NCI-H1092 treated with DMSO at 0.1 percent for 48 hours (cell line): ENCODE results near the gene CASTOR1.

Source experiments
- DNase-seq: peaks from one replicate; lab custom pipeline; 2025; lab: John Stamatoyannopoulos, UW

The CASTOR1 gene

GRCh38 chr22:30284172-30284571 lies 5.1 kb downstream of the CASTOR1 start:
- no peak for DNase-seq

- no peak for DNase-seq
Measured at GRCh38 chr22:30283342-30283741, 6.0 kb downstream of the CASTOR1 start.

DNA sequence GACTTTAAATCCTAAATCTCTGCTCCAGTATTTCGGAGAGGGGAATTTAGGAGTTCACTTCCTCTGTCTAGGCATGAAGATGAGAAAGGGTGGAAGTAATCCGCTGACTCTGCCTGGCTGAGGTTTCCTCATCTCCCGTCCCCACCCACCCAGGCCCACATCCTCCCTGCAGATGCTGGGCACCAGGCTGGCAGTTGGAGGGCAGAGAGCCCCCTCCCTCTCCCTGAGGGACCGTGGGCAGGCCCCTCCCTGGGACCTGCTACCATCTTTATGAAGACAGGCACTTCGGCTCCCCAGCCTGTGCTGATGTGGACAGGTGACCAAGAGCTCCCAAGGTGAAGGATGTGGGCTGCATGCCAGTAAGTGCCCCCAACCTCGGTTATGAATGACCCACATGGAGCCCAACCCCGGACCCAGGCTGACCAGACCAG lies 6.7 kb downstream of the CASTOR1 start:
- DNase-seq, result no peak

- DNase-seq, result no peak
Measured at GRCh38 chr22:30280505-30280904, 8.8 kb downstream of the CASTOR1 start.

DNA sequence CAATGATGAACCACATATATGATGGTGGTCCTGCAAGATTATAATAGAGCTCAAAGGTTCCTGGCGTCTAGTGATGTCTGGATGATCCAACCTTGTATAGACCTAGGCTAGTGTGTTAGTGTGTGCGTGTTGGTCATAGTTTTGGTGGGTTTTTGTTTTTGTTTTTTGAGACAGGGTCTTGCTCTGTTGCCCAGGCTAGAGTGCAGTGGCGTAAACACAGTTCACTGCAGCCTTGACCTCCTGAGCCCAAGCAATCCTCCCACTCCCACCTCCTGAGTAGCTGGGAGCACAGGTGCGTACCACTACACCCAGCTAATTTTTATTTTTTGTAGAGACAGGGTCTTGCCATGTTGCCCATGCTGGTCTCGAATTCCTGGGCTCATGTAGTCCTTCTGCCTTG lies 9.4 kb downstream of the CASTOR1 start:
- DNase-seq, result no peak

DNA sequence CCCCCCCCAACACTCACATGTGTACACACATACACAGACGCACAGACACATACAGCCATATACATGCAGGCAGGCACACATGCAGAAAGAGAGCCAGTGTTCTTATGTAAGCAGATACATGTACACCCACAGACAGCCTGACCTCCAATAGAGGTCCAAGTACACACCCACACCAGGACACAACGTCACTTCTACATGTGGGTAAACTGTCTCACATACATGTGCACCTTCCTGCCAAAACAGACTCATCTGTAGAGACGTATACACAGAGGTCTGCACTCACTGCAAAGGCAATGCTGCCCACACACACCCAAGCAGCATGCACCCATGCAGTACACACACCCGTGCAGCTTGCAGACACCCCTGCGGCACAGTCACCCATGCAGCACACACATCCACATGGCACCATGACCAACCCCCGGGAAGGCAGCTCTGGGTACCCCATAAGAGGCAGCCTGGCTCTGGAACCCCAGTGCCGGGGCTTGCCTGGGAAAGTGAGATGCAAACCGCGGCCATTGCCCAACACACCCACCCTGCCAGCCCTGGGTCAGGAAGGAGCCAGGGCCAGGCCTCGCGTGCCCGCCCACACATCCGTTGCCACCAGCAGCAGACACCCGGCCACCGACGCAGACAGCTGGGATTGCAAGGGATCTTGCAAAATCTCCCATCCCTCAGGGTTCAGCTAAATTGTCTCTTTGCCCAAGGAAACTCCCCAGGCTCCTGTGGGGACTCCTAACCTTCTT lies 10.1 kb downstream of the CASTOR1 start:
- no peak for DNase-seq

GRCh38 chr22:30277547-30278344 lies 11.6 kb downstream of the CASTOR1 start:
- DNase-seq, result no peak

GRCh38 chr22:30276039-30276438 lies 13.3 kb downstream of the CASTOR1 start:
- no peak for DNase-seq

DNA sequence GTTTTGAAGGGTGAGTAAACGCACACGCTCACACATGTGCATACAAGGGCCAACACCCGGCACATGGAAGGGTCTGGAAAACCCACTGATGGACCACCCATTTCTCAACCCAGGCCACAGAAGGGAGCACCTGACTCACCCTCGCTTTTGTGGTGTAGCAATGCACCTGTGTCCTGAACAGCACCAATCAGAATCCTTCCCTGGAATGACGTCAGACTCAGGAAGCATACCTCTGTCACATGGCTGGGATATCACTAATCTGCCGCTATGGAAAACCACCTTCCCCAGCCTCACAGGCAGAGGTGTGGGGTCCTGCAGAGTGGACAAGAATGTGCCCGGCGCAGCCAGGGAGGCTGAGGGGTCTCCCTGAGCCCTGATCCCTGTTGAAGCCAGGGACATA lies 13.7 kb downstream of the CASTOR1 start:
- no peak for DNase-seq

DNA sequence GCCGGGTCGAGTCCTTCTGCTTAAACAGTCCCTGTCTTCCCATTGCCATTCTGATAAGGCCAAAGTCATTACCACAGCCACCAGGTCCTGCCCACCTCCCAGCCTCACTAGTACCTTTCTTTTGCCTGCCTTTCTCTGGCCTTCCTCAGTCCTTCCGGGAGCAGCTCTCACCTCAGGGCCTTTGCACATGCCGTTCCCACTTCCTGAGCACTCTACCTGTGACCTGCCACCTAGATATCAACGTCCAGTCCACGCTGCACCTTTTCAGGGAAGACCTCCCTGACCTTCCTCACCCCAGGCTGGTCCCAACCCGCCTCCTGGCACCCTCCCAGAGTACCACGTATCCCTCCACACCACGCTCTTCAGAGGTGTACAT lies 14.9 kb downstream of the CASTOR1 start:
- DNase-seq, result no peak

GRCh38 chr22:30273711-30274436 lies 15.4 kb downstream of the CASTOR1 start:
- no peak for DNase-seq

DNA sequence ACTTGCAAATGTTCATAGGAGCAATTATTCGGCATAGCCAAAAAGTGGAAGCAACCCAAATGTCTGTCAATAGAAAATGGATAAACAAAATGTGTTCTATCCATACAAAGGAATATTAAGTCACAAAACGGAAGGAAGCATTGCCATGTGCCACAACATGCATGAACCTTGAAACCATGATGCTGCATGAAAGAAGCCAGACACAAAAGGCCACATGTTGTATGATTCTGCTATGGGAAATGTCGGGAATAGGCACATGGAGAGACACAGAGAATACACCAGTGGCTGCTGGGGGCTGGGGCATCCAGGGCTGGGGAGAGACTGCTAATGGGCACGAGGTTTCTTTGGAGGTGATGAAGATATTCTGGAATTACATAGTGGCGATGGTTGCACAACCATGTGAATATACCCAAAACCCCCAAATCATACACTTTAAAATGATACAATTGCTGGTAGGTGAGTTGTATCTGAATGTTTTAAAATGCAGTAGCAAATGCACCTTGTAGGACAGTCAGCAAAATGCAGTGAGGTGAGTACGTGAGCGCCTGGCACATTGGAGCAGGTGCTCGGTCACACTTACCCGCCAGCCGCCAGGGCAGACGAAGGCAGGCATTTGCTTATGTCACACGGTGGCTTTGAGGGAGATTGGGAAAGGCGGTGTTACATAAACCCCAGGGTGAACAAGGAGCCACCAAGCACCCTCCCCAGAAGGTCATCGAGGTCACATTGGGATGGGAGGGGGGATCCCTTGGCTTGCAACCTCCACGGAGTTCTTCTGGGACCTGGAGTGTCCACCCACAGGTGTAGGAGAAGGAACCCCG lies 16.3 kb downstream of the CASTOR1 start:
- no peak for DNase-seq

GRCh38 chr22:30270832-30271231 lies 18.5 kb downstream of the CASTOR1 start:
- no peak for DNase-seq

- DNase-seq, result no peak
Measured at GRCh38 chr22:30268331-30268730, 21.0 kb downstream of the CASTOR1 start.

GRCh38 chr22:30267382-30268302 lies 21.7 kb downstream of the CASTOR1 start:
- DNase-seq, result no peak

GRCh38 chr22:30266445-30267381 lies 22.6 kb downstream of the CASTOR1 start, which contains the start of gene OSM:
Gene OSM (minus strand): TSS chr22:30266851. CDS start chr22:30266799, 52 bp downstream.
- DNase-seq, result no peak

GRCh38 chr22:30265823-30266444 lies 23.4 kb downstream of the CASTOR1 start:
- DNase-seq, result no peak

- DNase-seq, result no peak
Measured at GRCh38 chr22:30265131-30265720, 24.1 kb downstream of the CASTOR1 start.

GRCh38 chr22:30263883-30264282 lies 25.4 kb downstream of the CASTOR1 start:
- no peak for DNase-seq
